Lung (tissue), 12 donors: Measurements from ENCODE around the gene WRNIP1. TPM values are rescaled to one million over a fixed set of nuclear protein-coding genes. Genes with fewer than 3 reads are reported as not detected.

ENCODE experiments used
- ATAC-seq: fragments of 200-7000 bp; cut with Tn5 transposase; one replicate; pipeline ENCODE4 v1.9.1; 2020; ENCODE audit warnings: moderate number of reproducible peaks; ENCODE audit not compliant: insufficient read depth, low FRiP score
- DNase-seq, 3 donors: peaks; one replicate each; pipeline ENCODE4 v3.0.0-alpha.2; 2013 to 2017
- H3K27ac ChIP-seq, 2 donors: one replicate each; pipeline ENCODE4 v1.5.1; 2013; ENCODE audit warnings: mild to moderate bottlenecking in 2 of 2, moderate library complexity in 2 of 2, control low read depth in 1 of 2, inconsistent platforms in 1 of 2, low read depth in 1 of 2, low read length in 1 of 2
- H3K27me3 ChIP-seq, 3 donors: one replicate each; pipeline ENCODE4 v1.5.1; 2013; ENCODE audit warnings: low read length in 2 of 3; ENCODE audit not compliant: control insufficient read depth in 3 of 3, insufficient read depth in 3 of 3
- H3K36me3 ChIP-seq, 4 donors: one replicate each; pipeline ENCODE4 v1.5.1; 2013; ENCODE audit warnings: low read length in 4 of 4, mild to moderate bottlenecking in 1 of 4, moderate library complexity in 1 of 4; ENCODE audit not compliant: control insufficient read depth in 4 of 4, insufficient read depth in 4 of 4
- H3K4me1 ChIP-seq, 5 donors: one replicate each; pipeline ENCODE4 v1.5.1; 2013; ENCODE audit warnings: low read length in 5 of 5, mild to moderate bottlenecking in 2 of 5, moderate library complexity in 1 of 5; ENCODE audit not compliant: control insufficient read depth in 5 of 5, insufficient read depth in 5 of 5
- H3K4me3 ChIP-seq: one replicate; pipeline ENCODE4 v1.5.1; 2013; ENCODE audit warnings: mild to moderate bottlenecking, control low read depth, moderate library complexity
- H3K9ac ChIP-seq, 2 donors: one replicate each; pipeline ENCODE4 v1.5.1; 2013; ENCODE audit warnings: low read length in 2 of 2, control low read depth in 1 of 2; ENCODE audit not compliant: insufficient read depth in 1 of 2
- H3K9me3 ChIP-seq, 4 donors: one replicate each; pipeline ENCODE4 v1.5.1; 2013; ENCODE audit warnings: low read length in 3 of 4, mild to moderate bottlenecking in 1 of 4, moderate library complexity in 1 of 4; ENCODE audit not compliant: control insufficient read depth in 4 of 4, insufficient read depth in 3 of 4
- WGBS, 2 donors: extraction: QIAGEN DNeasy Blood & Tissue Kit; methylation state at CpG; one replicate each; pipeline ENCODE4 v1.1.7; 2013; 5-methylcytosine and 5-hydroxymethylcytosine counted together
- polyA plus RNA-seq, 2 donors: library from polyadenylated mRNA; stranded (reverse); fragments of 200-250 nt; gene quantifications; one replicate each; pipeline ENCODE4 v1.2.1, GENCODE V29; 2013
- total RNA-seq, 2 donors: library from RNA; depleted of rRNA in 1 of 2; stranded (reverse); fragments of >200 nt in 1 of 2; gene quantifications; one replicate each; pipeline ENCODE4 v1.2.1, GENCODE V29; 2014 to 2021
- TF ChIP-seq, protein P1 (sequence below): IDR thresholded peaks from 2 replicates; pipeline ENCODE4 v1.5.1; 2012; ENCODE audit warnings: mild to moderate bottlenecking; ENCODE audit errors: control extremely low read depth, extremely low read depth
- donor health status: control.
- donor health status: control.
- donor health status: Bipolar disorder and iron deficiency.
- donor health status: healthy.
- donor health status: DM: yes; HTN: yes; CAD: no.

WRNIP1 gene
- total and polyA plus RNA-seq, 4 donors: 36.8 to 56.0 (median 42.7) TPM

DNA sequence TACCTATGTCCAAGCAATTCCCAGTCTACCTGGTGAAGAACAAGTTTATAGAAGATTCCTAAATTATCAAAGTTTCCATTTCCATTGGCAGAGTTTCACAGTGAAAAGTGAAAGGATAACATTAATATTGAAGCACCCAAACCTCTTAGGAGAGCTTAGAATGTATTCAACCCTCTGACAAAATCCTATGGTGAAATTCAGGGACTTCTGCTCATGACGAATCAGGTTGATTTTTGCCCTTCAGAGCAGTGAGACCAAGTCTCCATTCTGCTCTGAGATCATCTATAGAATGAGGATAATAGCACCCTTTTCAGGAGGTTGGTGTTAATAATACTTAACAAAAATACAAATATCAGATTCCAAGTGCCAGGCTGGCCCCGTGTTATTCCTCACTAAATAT lies 60.9 kb downstream of the WRNIP1 start:
- Histone ChIP-seq H3K4me1 (peaks cover 0 to 4% (median 0%) of the 10 kb centered on the region in 5 donors), H3K9ac (no peak overlapping the region), H3K4me3 (no peak overlapping the region), H3K9me3 (no peaks in the 10 kb centered on the region), H3K36me3 (peaks cover 0 to 2% (median 0%) of the 10 kb centered on the region in 4 donors), H3K27ac (no peak overlapping the region), H3K27me3 (no peaks in the 10 kb centered on the region)
- ATAC-seq: no peak
- DNase-seq: no peak
- WGBS, 2 donors: 50 to 80% methylated on average over 2 of the region's 2 CpGs
- TF ChIP-seq, protein P1, sequence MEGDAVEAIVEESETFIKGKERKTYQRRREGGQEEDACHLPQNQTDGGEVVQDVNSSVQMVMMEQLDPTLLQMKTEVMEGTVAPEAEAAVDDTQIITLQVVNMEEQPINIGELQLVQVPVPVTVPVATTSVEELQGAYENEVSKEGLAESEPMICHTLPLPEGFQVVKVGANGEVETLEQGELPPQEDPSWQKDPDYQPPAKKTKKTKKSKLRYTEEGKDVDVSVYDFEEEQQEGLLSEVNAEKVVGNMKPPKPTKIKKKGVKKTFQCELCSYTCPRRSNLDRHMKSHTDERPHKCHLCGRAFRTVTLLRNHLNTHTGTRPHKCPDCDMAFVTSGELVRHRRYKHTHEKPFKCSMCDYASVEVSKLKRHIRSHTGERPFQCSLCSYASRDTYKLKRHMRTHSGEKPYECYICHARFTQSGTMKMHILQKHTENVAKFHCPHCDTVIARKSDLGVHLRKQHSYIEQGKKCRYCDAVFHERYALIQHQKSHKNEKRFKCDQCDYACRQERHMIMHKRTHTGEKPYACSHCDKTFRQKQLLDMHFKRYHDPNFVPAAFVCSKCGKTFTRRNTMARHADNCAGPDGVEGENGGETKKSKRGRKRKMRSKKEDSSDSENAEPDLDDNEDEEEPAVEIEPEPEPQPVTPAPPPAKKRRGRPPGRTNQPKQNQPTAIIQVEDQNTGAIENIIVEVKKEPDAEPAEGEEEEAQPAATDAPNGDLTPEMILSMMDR: no peak

DNA sequence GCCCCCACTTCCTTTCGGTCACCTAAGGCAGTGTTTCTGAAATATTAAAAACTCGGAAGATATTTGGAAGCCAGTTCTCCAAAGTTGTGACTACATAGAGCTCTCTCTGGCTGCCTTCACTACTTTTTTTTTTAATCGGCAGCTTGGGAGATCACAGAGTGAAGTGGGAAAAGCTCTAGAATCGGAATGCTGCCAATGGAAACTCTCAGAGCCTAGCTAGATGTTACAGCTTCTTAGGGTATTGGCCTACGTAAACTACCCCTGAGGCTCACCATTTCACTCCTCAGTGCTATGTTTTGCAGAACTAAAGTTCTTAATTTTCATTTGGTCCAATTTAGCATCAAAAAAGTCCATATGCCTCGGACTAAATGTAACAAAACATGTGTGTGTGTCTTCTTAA lies 61.9 kb downstream of the WRNIP1 start:
- H3K9me3 ChIP-seq: no peaks in the 10 kb centered on the region
- TF ChIP-seq, protein P1: no peak
- no peak overlapping the region for H3K9ac ChIP-seq
- H3K4me3 ChIP-seq: no peak overlapping the region
- H3K36me3 ChIP-seq: peaks cover 0 to 2% (median under 1%) of the 10 kb centered on the region in 4 donors
- ATAC-seq (no peak), DNase-seq (peak in 1 of 3 donors; percentile 39)
- no peaks in the 10 kb centered on the region for H3K27me3 ChIP-seq
- 78 to 86% methylated on average over 6 of the region's 6 CpGs for WGBS, 2 donors
- H3K4me1 ChIP-seq: no peaks in the 10 kb centered on the region
- no peak overlapping the region for H3K27ac ChIP-seq

DNA sequence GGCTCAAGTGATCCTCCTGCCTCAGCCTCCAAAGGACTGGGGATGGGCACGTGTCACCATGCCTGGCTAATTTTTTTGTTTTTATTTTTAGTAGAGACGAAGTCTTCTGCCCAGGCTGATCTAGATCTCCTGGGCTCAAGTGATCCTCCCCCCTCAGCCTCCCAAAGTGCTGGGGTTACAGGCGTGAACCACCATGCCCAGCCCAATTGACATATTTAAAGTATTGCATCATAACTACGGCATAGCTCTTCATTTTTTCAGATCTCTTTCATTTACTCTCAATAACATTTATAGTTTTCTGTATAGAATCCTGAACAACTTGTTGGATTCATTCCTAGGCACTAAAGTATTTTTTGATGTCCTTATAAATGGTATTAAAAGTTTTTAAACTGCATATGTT lies 63.4 kb downstream of the WRNIP1 start:
- no peaks in the 10 kb centered on the region for H3K27me3 ChIP-seq
- no peak for ATAC-seq
- no peaks in the 10 kb centered on the region for H3K9me3 ChIP-seq
- WGBS, 2 donors: 77 to 79% methylated on average over 4 of the region's 4 CpGs
- H3K9ac ChIP-seq: no peak overlapping the region
- no peak overlapping the region for H3K4me3 ChIP-seq
- TF ChIP-seq, protein P1: no peak
- no peak for DNase-seq
- H3K27ac ChIP-seq: no peak overlapping the region
- H3K4me1 ChIP-seq: peaks cover 0 to 2% (median 0%) of the 10 kb centered on the region in 5 donors
- peaks cover 0 to 5% (median 1%) of the 10 kb centered on the region in 4 donors for H3K36me3 ChIP-seq

DNA sequence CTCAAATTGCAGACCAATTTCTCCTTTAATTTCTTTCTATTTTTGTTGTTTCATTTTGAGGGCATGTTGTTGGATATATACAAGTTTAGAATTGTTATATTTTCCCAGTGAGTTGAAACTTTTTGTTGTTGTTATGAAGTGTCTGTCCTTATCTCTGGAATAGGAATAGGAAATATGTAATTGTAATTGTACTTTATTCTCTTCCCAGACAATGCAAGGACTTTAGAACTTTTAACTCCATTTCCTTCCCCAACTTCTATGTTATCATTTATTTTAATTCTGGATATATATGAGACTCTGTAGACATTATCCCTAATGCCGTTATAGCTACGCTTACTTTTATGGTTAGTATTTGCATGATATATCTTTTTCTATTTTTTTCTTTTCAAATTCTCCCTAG lies 64.1 kb downstream of the WRNIP1 start:
- WGBS, 2 donors: 61 to 88% methylated on average over 2 of the region's 2 CpGs

More for the DNA sequence above, 64.1 kb downstream of the WRNIP1 start:
- no peak for ATAC-seq
- H3K27me3 ChIP-seq: no peaks in the 10 kb centered on the region
- no peaks in the 10 kb centered on the region for H3K9me3 ChIP-seq
- no peak for DNase-seq
- TF ChIP-seq, protein P1: no peak
- H3K27ac ChIP-seq: no peak overlapping the region
- H3K9ac ChIP-seq: no peak overlapping the region
- H3K4me3 ChIP-seq: no peak overlapping the region
- H3K4me1 ChIP-seq: peaks cover 0 to 3% (median 0%) of the 10 kb centered on the region in 5 donors
- peaks cover 0 to 8% (median 2%) of the 10 kb centered on the region in 4 donors for H3K36me3 ChIP-seq
